Calu3 (cell line): ENCODE measurements around the gene CSTB. TPM values are rescaled to one million over a fixed set of nuclear protein-coding genes. Genes with fewer than 3 reads are reported as not detected.

Experiments used
- BruUV-seq: library from RNA; stranded (reverse); fragments of 400-500 nt; replicated peaks from 2 replicates; lab custom pipeline; 2021; lab: Mats Ljungman, UMichigan
- CTCF ChIA-PET: fragments of 300-600 bp; sonication (Branson Sonifier 250); formaldehyde crosslinking; loops from one replicate; lab custom pipeline; 2022; ENCODE audit warnings: antibody characterized with exemption; lab: Charles Lee
- DNase-seq: peaks from one replicate; pipeline ENCODE4 v3.0.0; 2022
- H3K27ac Mint-ChIP-seq: one replicate; pipeline ENCODE4 v1.8.0; 2022; ENCODE audit warnings: mixed read lengths; ENCODE audit not compliant: unreplicated experiment
- H3K27me3 Mint-ChIP-seq: one replicate; pipeline ENCODE4 v1.8.0; 2022; ENCODE audit warnings: mixed read lengths; ENCODE audit not compliant: unreplicated experiment
- H3K36me3 Mint-ChIP-seq: one replicate; pipeline ENCODE4 v1.8.0; 2022; ENCODE audit warnings: mild to moderate bottlenecking, moderate library complexity, mixed read lengths; ENCODE audit not compliant: insufficient read depth, unreplicated experiment
- H3K4me1 Mint-ChIP-seq: one replicate; pipeline ENCODE4 v1.8.0; 2022; ENCODE audit warnings: mild to moderate bottlenecking, low read depth, mixed read lengths; ENCODE audit not compliant: unreplicated experiment
- H3K4me3 Mint-ChIP-seq: one replicate; pipeline ENCODE4 v1.8.0; 2022; ENCODE audit warnings: mild to moderate bottlenecking, low read depth, moderate library complexity, mixed read lengths; ENCODE audit not compliant: unreplicated experiment
- H3K9me3 Mint-ChIP-seq: one replicate; pipeline ENCODE4 v1.8.0; 2022; ENCODE audit warnings: low read depth, mixed read lengths; ENCODE audit not compliant: unreplicated experiment
- intact Hi-C: fragments of 100-400 bp; cut with micrococcal nuclease; formaldehyde crosslinking; loops from one replicate; pipeline ENCODE4 v1.10.0; 2022; ENCODE audit not compliant: unreplicated experiment
- total RNA-seq: library from RNA; stranded (reverse); gene quantifications from 2 replicates; pipeline ENCODE4 v1.2.3, GENCODE V29; 2022
- TF ChIP-seq, protein P1 (sequence below): fragments of 200-600 bp; IDR thresholded peaks from one replicate; pipeline ENCODE4 v1.8.0; 2022; ENCODE audit warnings: antibody characterized with exemption; ENCODE audit not compliant: unreplicated experiment

Gene CSTB
- total RNA-seq, 1 experiment from 2014 or later = 105 TPM

DNA sequence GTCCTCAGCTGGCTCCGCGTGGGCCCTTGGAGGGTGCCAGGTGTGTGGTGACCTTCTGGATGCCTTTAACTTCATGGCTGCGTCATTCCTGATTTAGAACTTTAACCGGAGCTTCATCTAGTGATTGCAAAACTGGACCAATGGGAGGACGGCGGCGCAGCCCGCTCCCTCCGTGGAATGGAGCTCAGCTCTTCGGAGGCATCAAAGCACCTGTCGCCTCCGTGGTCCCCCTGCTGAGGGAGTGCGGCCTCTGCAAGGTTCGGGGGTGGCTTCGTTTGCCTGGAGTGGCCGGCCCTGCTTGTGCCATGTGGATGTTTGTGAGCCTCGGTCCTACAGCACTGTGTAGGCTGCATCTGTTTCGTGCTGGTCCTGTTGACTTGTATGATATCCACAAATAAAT is 14.2 kb downstream of the CSTB start:
- Mint-ChIP-seq H3K9me3 (no peaks in the 10 kb centered on the region), H3K36me3 (peaks cover 29% of the 10 kb centered on the region), H3K4me3 (no peak overlapping the region), H3K27me3 (no peaks in the 10 kb centered on the region), H3K27ac (no peak overlapping the region), H3K4me1 (no peaks in the 10 kb centered on the region)
- no TSS peak for BruUV-seq
- no peak for DNase-seq
- intact Hi-C loops = no loop called here
- TF ChIP-seq, protein P1, sequence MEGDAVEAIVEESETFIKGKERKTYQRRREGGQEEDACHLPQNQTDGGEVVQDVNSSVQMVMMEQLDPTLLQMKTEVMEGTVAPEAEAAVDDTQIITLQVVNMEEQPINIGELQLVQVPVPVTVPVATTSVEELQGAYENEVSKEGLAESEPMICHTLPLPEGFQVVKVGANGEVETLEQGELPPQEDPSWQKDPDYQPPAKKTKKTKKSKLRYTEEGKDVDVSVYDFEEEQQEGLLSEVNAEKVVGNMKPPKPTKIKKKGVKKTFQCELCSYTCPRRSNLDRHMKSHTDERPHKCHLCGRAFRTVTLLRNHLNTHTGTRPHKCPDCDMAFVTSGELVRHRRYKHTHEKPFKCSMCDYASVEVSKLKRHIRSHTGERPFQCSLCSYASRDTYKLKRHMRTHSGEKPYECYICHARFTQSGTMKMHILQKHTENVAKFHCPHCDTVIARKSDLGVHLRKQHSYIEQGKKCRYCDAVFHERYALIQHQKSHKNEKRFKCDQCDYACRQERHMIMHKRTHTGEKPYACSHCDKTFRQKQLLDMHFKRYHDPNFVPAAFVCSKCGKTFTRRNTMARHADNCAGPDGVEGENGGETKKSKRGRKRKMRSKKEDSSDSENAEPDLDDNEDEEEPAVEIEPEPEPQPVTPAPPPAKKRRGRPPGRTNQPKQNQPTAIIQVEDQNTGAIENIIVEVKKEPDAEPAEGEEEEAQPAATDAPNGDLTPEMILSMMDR = no peak
- CTCF ChIA-PET = no interaction called here

DNA sequence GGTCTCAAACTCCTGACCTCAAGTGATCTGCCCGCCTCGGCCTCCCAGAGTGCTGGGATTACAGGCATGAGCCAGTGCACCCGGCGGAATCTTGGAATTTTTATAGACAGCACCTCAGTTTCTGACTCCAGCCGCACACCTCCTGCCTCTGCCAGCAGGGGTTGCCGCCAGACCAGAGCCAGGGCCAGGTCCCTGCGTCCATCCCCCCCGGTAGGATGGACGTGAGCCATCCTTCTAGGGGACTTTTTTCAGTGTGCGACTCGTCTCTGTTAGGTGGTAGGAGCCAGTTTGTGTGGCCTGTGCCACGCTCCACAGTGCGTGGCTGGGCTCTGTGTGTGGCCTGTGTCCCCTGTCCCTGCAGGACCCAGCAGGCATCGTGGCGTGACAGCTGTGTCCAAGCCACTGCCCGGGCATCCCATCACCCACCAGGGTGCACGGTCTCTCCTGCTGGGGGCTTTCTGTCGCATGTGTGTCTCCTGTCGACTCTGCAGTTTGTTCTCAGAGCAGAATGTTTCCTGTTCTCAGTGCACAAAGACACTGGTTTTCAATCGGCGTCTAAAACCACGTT is 15.6 kb downstream of the CSTB start:
- DNase-seq = no peak
- BruUV-seq = no TSS peak
- Mint-ChIP-seq H3K4me3 (no peak overlapping the region), H3K27me3 (no peaks in the 10 kb centered on the region), H3K27ac (no peak overlapping the region), H3K9me3 (no peaks in the 10 kb centered on the region), H3K36me3 (peaks cover 30% of the 10 kb centered on the region), H3K4me1 (no peaks in the 10 kb centered on the region)
- intact Hi-C loops = no loop called here
- CTCF ChIA-PET = no interaction called here
- TF ChIP-seq, protein P1 = no peak

DNA sequence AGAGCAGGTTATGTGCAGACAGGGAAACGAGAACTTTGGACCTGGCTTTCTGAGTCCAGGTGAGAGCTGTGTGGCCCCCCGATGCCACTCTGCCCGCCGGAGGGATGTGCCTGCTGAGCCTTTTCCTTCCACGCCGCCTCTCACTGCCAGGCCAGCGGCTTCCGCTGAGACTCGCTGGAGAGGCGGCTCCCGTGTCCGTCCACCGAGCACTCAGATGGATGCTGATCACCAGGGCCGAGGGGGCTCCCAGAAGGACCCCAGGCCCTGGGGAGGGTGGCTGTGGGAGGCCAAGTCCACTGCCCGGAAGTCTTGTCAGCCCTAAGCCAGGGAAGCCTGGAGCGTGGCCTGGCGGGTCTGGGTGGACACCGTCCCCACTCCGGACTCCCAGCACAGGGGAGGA is 16.5 kb downstream of the CSTB start:
- no peak overlapping the region for H3K27ac Mint-ChIP-seq
- BruUV-seq = no TSS peak
- H3K4me1 Mint-ChIP-seq = no peaks in the 10 kb centered on the region
- CTCF ChIA-PET = no interaction called here
- H3K9me3 Mint-ChIP-seq = no peaks in the 10 kb centered on the region
- intact Hi-C loops = no loop called here
- H3K36me3 Mint-ChIP-seq = peaks cover 24% of the 10 kb centered on the region
- no peak for DNase-seq
- TF ChIP-seq, protein P1 = no peak
- no peaks in the 10 kb centered on the region for H3K27me3 Mint-ChIP-seq
- H3K4me3 Mint-ChIP-seq = no peak overlapping the region

DNA sequence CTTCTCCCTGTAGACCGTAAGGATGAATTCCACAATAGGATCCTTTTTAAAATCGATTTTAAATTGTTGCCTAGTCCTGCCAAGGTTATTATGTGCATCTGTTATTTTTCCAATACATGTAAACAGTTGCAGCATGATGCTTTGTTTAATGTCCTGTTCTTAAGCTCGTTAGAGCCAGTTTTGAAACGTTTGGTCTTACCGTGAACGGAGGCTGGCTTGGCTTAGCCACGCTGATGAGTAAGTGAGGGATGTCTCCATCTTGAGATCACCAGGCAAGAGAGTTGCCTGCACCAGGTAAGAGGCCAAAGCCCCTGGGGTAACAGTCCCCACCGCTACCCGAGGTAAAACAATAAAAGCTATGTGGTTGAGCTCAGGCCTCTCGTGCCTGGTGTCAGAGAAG is 17.3 kb downstream of the CSTB start:
- Mint-ChIP-seq H3K27ac (no peak overlapping the region), H3K4me1 (no peaks in the 10 kb centered on the region), H3K4me3 (no peak overlapping the region), H3K36me3 (peaks cover 31% of the 10 kb centered on the region), H3K9me3 (no peaks in the 10 kb centered on the region), H3K27me3 (no peaks in the 10 kb centered on the region)
- intact Hi-C loops = no loop called here
- no peak for DNase-seq
- CTCF ChIA-PET = interaction anchor here (0.6 kb wide), 1 partner anchor 10 kb away, joined by 4 read pairs; no protein-coding TSS in a partner anchor
- TF ChIP-seq, protein P1 = no peak
- BruUV-seq = no TSS peak
